K562 (cell line): ENCODE data around the gene ZNF362. TPM values are rescaled to one million over a fixed set of nuclear protein-coding genes. Genes with fewer than 3 reads are reported as not detected.

Experiments
- ATAC-seq: fragments of 200-7000 bp; cut with Tn5 transposase; 3 replicates; pipeline ENCODE4 v1.9.1; 2020; ENCODE audit warnings: moderate library complexity
- BruUV-seq: library from RNA; stranded (reverse); fragments of 400-500 nt; replicated peaks from 2 replicates; lab custom pipeline; 2021; lab: Mats Ljungman, UMichigan
- CTCF ChIA-PET: fragments of 300-600 bp; formaldehyde crosslinking; extraction: SDS; loops from one replicate; lab custom pipeline; 2021; ENCODE audit warnings: low intra/inter-chr PET ratio; lab: Yijun Ruan, JAX
- POLR2A ChIA-PET: fragments of 300-600, 350-650 bp; sonication (Branson Sonifier 250); formaldehyde crosslinking; extraction: SDS; loops from one replicate; lab custom pipeline; 2021; ENCODE audit warnings: antibody characterized with exemption, inconsistent platforms; lab: Yijun Ruan, JAX
- DNase-seq, 4 experiments: peaks; one replicate each; pipeline versions ENCODE4 v3.0.0 to v3.0.0-alpha.2; 2011 to 2018; ENCODE audit warnings: low spot score in 3 of 4, mixed read lengths in 3 of 4; ENCODE audit errors: extremely low read depth in 1 of 4
- FAIRE-seq: peaks from 2 replicates; lab custom pipeline; 2011; peaks lifted over from hg19 to GRCh38; lab: Jason Lieb, UNC
- H2AFZ ChIP-seq: 2 replicates; pipeline ENCODE4 v1.6.0; 2011; ENCODE audit warnings: low read depth, low read length, control low read depth, inconsistent platforms
- H3K27ac ChIP-seq: fragments of 200-600 bp; 3 replicates; pipeline ENCODE4 v1.8.0; 2011; ENCODE audit warnings: low read depth, mild to moderate bottlenecking, control low read depth, inconsistent platforms, low read length, moderate library complexity, mixed read lengths; ENCODE audit errors: extremely low read depth
- H3K27me3 ChIP-seq, 2 experiments: fragments of 300-600 bp in 1 of 2; 2 replicates in 1 of 2; 3 replicates in 1 of 2; pipeline versions ENCODE4 v1.6.0 to v1.8.0; 2011; ENCODE audit warnings: inconsistent platforms in 2 of 2, low read length in 2 of 2, mild to moderate bottlenecking in 1 of 2, mixed read lengths in 1 of 2, moderate library complexity in 1 of 2; ENCODE audit not compliant: control insufficient read depth in 2 of 2, insufficient read depth in 2 of 2
- H3K36me3 ChIP-seq: fragments of 300-600 bp; 3 replicates; pipeline ENCODE4 v1.8.0; 2011; ENCODE audit warnings: mild to moderate bottlenecking, low read length, inconsistent platforms; ENCODE audit not compliant: control insufficient read depth, insufficient read depth
- H3K4me1 ChIP-seq, 2 experiments: fragments of 200-600 bp in 1 of 2; replicated peaks in 1 of 2; 2 replicates in 1 of 2; 3 replicates in 1 of 2; pipeline versions ENCODE4 v1.5.1 to v1.8.0; 2011; ENCODE audit warnings: inconsistent platforms in 2 of 2, low read length in 2 of 2, mild to moderate bottlenecking in 1 of 2, mixed read lengths in 1 of 2, moderate library complexity in 1 of 2; ENCODE audit not compliant: control insufficient read depth in 2 of 2, insufficient read depth in 2 of 2
- H3K4me2 ChIP-seq: 2 replicates; pipeline ENCODE4 v1.6.1; 2011; ENCODE audit warnings: low read length, control low read depth, inconsistent platforms, mixed read lengths; ENCODE audit not compliant: insufficient read depth
- H3K4me3 ChIP-seq: fragments of 200-600 bp; sonication (generic), shearing (Covaris generic); 2 replicates; pipeline ENCODE4 v1.5.1; 2016; ENCODE audit warnings: control low read depth, inconsistent platforms
- H3K79me2 ChIP-seq: fragments of 200-600 bp; 3 replicates; pipeline ENCODE4 v1.8.0; 2011; ENCODE audit warnings: low read length, inconsistent platforms; ENCODE audit not compliant: control insufficient read depth, insufficient read depth
- H3K9ac ChIP-seq, 2 experiments: 2 replicates each; pipeline versions ENCODE4 v1.6.0 to v1.6.1; 2011; ENCODE audit warnings: low read depth in 2 of 2, low read length in 2 of 2, control low read depth in 1 of 2, inconsistent platforms in 1 of 2, mild to moderate bottlenecking in 1 of 2, mixed read lengths in 1 of 2; ENCODE audit not compliant: insufficient read depth in 1 of 2
- H3K9me1 ChIP-seq: one replicate; pipeline ENCODE4 v1.6.0; 2011; ENCODE audit warnings: inconsistent platforms, mild to moderate bottlenecking, low read length, moderate library complexity; ENCODE audit not compliant: control insufficient read depth, insufficient read depth
- H3K9me3 ChIP-seq: replicated peaks from 2 replicates; pipeline ENCODE4 v1.5.1; 2011; ENCODE audit warnings: low read depth, low read length, inconsistent platforms; ENCODE audit not compliant: control insufficient read depth, insufficient read depth
- H4K20me1 ChIP-seq: replicated peaks from 2 replicates; pipeline ENCODE4 v1.6.1; 2011; ENCODE audit warnings: low read length, inconsistent platforms, mixed read lengths; ENCODE audit not compliant: control insufficient read depth, insufficient read depth
- ELF2 ChIP-seq: fragments of 250-450 bp; sonication (Bioruptor Pico); IDR thresholded peaks from 2 replicates; pipeline ENCODE4 v1.5.0; 2021; ENCODE audit warnings: mild to moderate bottlenecking
- KLF16 ChIP-seq: IDR thresholded peaks from 2 replicates; pipeline ENCODE4 v1.6.1; 2016; ENCODE audit warnings: antibody characterized with exemption
- MTA2 ChIP-seq: fragments of 450-650 bp; IDR thresholded peaks from 2 replicates; pipeline ENCODE4 v1.6.1; 2016; ENCODE audit warnings: low read depth
- NRF1 ChIP-seq, 2 experiments: fragments of 450-650 bp; IDR thresholded peaks in 1 of 2; conservative IDR thresholded peaks in 1 of 2; 2 replicates each; pipeline ENCODE4 v1.6.1; 2014; ENCODE audit warnings: mild to moderate bottlenecking in 2 of 2
- PHTF2 ChIP-seq: fragments of 250-450 bp; sonication (Bioruptor Pico); IDR thresholded peaks from 2 replicates; pipeline ENCODE4 v1.5.0; 2021; ENCODE audit warnings: mild to moderate bottlenecking
- RHOXF2B ChIP-seq: fragments of 250-450 bp; sonication (Bioruptor Pico); conservative IDR thresholded peaks from 2 replicates; pipeline ENCODE4 v1.5.1; 2021
- STAT5B ChIP-seq: fragments of 250-450 bp; sonication (Bioruptor Pico); IDR thresholded peaks from 2 replicates; pipeline ENCODE4 v1.8.0; 2021; ENCODE audit warnings: mild to moderate bottlenecking, inconsistent platforms
- WGBS: fragments of 100-300 bp; shearing (Covaris generic); methylation state at CpG from one replicate; pipeline ENCODE4 v1.1.6; 2016; ENCODE audit warnings: low coverage, mixed read lengths; ENCODE audit not compliant: insufficient coverage; ENCODE audit errors: missing lambda C conversion rate; 5-methylcytosine and 5-hydroxymethylcytosine counted together
- in situ Hi-C: fragments of 300-500 bp; cut with MboI; formaldehyde crosslinking; loops from 4 replicates; pipeline ENCODE4 v1.15.0; 2018; ENCODE audit warnings: inconsistent platforms, mixed read lengths
- intact Hi-C: fragments of 100-400 bp; cut with micrococcal nuclease; formaldehyde crosslinking; loops from 2 replicates; pipeline ENCODE4 v1.14.2; 2022
- polyA plus RNA-seq, 8 experiments: library from polyadenylated mRNA; depleted of rRNA in 4 of 8; stranded (reverse) in 5 of 8; unstranded in 3 of 8; fragments of >200 nt; fragmentation: Nextera tagmentation in 2 of 8; fragmentation: Illumina TruSeq in 1 of 8; extraction: Ambion mirVana in 2 of 8; extraction: Trizol in 1 of 8; gene quantifications; 2 replicates each; pipeline versions ENCODE4 v1.2.1 to v1.2.3, GENCODE V29; 2011 to 2014; ENCODE audit warnings: inconsistent platforms in 1 of 8, missing spikeins in 1 of 8
- total RNA-seq, 7 experiments: library from RNA; depleted of rRNA in 6 of 7; stranded (reverse); fragments of >200 nt in 6 of 7; fragmentation: Illumina TruSeq in 2 of 7; extraction: Trizol in 2 of 7; gene quantifications; 2 replicates each; pipeline versions ENCODE4 v1.2.1 to v1.2.3, GENCODE V29; 2011 to 2021; ENCODE audit warnings: low replicate concordance in 1 of 7
- TF ChIP-seq, protein P1 (sequence below): fragments of 250-450 bp; sonication (Bioruptor Pico); IDR thresholded peaks from 2 replicates; pipeline ENCODE4 v1.5.0; 2021; ENCODE audit warnings: mild to moderate bottlenecking, moderate library complexity
- TF ChIP-seq, protein P2 (sequence below), 2 experiments: fragments of 450-650 bp; formaldehyde crosslinking in 1 of 2; IDR thresholded peaks; 2 replicates each; pipeline versions ENCODE4 v1.4.0 to v1.6.1; 2014 to 2020; ENCODE audit warnings: mild to moderate bottlenecking in 2 of 2, borderline replicate concordance in 1 of 2, low read depth in 1 of 2

Gene ZNF362
- total and polyA plus RNA-seq, 9 of the 15 experiments (the other 6 are each of a cell fraction or from before 2014, with no cell fraction given), result 0.01 to 1.1 (median 0.35) TPM; not detected in 1

DNA sequence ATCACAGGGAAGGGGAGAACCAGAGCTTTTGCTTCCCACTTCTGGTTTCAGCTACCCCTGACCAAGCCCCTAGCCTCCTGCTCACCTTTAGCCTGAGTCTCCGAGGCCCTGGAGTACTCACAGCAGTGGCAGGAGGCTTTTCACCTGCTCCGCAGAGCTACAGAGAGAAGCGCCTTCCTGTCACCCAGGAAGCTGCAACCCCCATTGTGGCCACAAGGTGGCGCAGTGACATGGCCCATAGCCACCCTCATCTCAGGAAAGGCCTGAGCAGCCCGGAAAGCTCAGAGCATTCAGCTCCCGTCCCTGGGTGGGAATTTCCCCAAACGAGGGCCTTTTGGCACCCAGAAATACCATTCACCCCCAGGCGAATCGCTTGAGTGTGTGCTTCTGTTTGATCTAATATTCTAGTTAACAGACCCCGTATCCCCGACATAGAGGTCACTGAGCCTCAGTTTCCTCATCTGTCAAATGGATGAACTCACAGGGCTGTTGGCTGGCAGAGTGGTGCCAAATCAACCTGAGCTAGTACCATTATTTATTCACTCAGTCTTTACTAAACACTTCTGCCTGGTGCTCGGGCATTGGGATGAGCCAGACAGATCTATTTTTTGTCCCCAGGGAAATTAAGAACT is 39.3 kb downstream of the ZNF362 start:
- H2AFZ ChIP-seq, result 0 out of 2 replicates have a peak overlapping the region, but pooled peaks have one; percentile 41
- no TSS peak for BruUV-seq
- 18% methylated on average over 12 of the region's 12 CpGs for WGBS
- H3K79me2 ChIP-seq, result no peaks in the 10 kb centered on the region
- CTCF ChIA-PET, result interaction anchor here (0.6 to 4.1 kb wide), 7 partner anchors 16 to 175 kb away, joined by 5 to 59 read pairs (median 8); no protein-coding TSS in a partner anchor
- peaks cover 0 to 23% of the 10 kb centered on the region in 2 experiments; a peak in 3 of 5 replicates for H3K27me3 ChIP-seq
- no peaks in the 10 kb centered on the region for H3K9me3 ChIP-seq
- H3K4me2 ChIP-seq, result no peak overlapping the region
- FAIRE-seq (peak; percentile 99), DNase-seq (peak; percentile 89 to 91 (median 90)), ATAC-seq (peak; percentile 96)
- peaks cover 4% of the 10 kb centered on the region; the same call in 1 of the 2 replicates for H4K20me1 ChIP-seq
- no peak overlapping the region for H3K9ac ChIP-seq
- no peak overlapping the region for H3K4me3 ChIP-seq
- in situ Hi-C loops (loop anchor here (5.0 to 10.0 kb wide), 3 partner anchors 72 to 317 kb away; no protein-coding TSS in a partner anchor), intact Hi-C loops (loop anchor here (1.0 to 10.0 kb wide), 5 partner anchors 72 to 317 kb away; no protein-coding TSS in a partner anchor)
- no peaks in the 10 kb centered on the region for H3K36me3 ChIP-seq
- no peak overlapping the region for H3K27ac ChIP-seq
- peaks cover 0 to 6% of the 10 kb centered on the region in 2 experiments; a peak in 1 of 5 replicates for H3K4me1 ChIP-seq
- POLR2A ChIA-PET, result interaction anchor here (0.5 to 1.0 kb wide), 5 partner anchors 17 to 113 kb away, joined by 3 to 5 read pairs (median 3); no protein-coding TSS in a partner anchor
- H3K9me1 ChIP-seq, result no peaks in the 10 kb centered on the region
- TF ChIP-seq NRF1 (conservative IDR thresholded peaks at IDR 0.05 in 1 of 2, IDR thresholded peaks at IDR 0.05 in 1 of 2) (0 out of 4 replicates have a peak, but pooled peaks of 1 of the 2 experiments have one; percentile 26), MTA2 (no peak), ELF2 (CRISPR knock-in tag) (no peak), STAT5B (CRISPR knock-in tag) (no peak), KLF16 (peak; percentile 37; the same call in 1 of the 2 replicates), PHTF2 (CRISPR knock-in tag) (no peak), RHOXF2B (no peak)
- TF ChIP-seq, protein P1, sequence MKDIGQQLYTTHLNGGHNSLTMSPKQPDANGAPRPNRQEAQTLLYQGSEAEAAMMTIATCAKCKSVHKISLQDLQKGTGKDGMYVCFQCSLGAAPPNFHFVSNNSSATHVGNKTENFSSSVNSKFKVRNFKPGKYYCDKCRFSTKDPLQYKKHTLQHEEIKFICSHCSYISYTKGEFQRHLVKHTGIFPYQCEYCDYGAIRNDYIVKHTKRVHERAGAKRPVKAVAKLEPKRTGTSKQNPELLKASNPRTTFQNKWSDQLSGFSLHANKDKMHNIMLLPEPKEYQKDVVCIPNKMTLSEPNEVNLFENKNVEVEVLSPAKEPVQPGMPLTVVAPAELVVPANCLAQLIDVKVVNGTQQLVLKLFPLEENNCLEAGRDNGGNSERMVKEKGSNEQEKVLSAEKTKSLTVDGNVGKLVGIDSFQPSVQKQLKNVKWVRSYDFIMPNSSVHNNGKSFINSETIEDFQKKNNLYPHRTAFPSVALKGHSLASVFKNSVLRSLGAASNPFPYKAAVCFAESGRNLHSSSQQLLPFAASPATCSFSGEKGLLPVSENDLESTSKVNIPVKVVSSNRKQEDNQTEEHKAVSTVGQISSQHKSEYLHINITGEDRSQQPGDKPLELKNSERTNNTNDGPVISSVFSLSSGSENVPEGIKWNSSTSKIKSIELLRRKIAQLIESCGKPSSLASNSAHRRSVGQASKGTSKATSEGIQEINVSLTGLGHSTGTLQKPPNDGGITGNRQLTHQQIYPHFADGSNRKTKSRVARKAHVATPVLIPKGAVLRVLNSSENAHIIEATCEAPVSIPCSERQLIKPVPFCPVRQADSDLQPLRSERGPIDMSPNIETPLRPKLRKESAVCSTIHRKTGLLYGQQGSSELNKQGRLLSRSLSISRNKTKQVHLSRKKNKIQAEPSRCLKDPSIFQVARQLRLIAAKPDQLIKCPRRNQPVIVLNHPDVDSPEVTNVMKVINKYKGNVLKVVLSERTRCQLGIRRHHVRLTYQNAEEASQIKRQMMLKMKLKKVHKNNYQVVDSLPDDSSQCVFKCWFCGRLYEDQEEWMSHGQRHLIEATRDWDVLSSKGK, result no peak
- TF ChIP-seq, protein P2, sequence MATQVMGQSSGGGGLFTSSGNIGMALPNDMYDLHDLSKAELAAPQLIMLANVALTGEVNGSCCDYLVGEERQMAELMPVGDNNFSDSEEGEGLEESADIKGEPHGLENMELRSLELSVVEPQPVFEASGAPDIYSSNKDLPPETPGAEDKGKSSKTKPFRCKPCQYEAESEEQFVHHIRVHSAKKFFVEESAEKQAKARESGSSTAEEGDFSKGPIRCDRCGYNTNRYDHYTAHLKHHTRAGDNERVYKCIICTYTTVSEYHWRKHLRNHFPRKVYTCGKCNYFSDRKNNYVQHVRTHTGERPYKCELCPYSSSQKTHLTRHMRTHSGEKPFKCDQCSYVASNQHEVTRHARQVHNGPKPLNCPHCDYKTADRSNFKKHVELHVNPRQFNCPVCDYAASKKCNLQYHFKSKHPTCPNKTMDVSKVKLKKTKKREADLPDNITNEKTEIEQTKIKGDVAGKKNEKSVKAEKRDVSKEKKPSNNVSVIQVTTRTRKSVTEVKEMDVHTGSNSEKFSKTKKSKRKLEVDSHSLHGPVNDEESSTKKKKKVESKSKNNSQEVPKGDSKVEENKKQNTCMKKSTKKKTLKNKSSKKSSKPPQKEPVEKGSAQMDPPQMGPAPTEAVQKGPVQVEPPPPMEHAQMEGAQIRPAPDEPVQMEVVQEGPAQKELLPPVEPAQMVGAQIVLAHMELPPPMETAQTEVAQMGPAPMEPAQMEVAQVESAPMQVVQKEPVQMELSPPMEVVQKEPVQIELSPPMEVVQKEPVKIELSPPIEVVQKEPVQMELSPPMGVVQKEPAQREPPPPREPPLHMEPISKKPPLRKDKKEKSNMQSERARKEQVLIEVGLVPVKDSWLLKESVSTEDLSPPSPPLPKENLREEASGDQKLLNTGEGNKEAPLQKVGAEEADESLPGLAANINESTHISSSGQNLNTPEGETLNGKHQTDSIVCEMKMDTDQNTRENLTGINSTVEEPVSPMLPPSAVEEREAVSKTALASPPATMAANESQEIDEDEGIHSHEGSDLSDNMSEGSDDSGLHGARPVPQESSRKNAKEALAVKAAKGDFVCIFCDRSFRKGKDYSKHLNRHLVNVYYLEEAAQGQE (IDR thresholded peaks at IDR 0.05; ENCODE audit: borderline replicate concordance), result peak; percentile 93
- TF ChIP-seq, protein P2 (CRISPR knock-in tag; IDR thresholded peaks at IDR 0.05; ENCODE audit: low read depth), result 0 out of 2 replicates have a peak, but pooled peaks have one; percentile 40
